Endothelial cell of umbilical vein (primary cell): Measurements from ENCODE around the gene CD34. TPM values are rescaled to one million over a fixed set of nuclear protein-coding genes. Genes with fewer than 3 reads are reported as not detected.
A peak's percentile ranks its signal among the peaks of the same experiment; 100 is the strongest.

ENCODE experiments used
- BruUV-seq: library from RNA; stranded (reverse); fragments of 400-500 nt; replicated peaks from 2 replicates; lab custom pipeline; 2021; lab: Mats Ljungman, UMichigan
- CTCF ChIA-PET: fragments of 300-600, 350-600 bp; sonication (Branson Sonifier 250); formaldehyde crosslinking; loops from one replicate; lab custom pipeline; 2021; ENCODE audit warnings: antibody characterized with exemption, inconsistent platforms; lab: Charles Lee
- POLR2A ChIA-PET: fragments of 300-600, 350-600 bp; sonication (Branson Sonifier 250); formaldehyde crosslinking; loops from one replicate; lab custom pipeline; 2021; ENCODE audit warnings: antibody characterized with exemption, inconsistent platforms; lab: Charles Lee
- DNase-seq: peaks from one replicate; pipeline ENCODE4 v3.0.0-alpha.2; 2011; ENCODE audit warnings: low read depth, low spot score
- FAIRE-seq: peaks from 2 replicates; lab custom pipeline; 2011; peaks lifted over from hg19 to GRCh38; lab: Jason Lieb, UNC
- H2AFZ ChIP-seq: 2 replicates; pipeline ENCODE4 v1.6.0; 2012; ENCODE audit warnings: low read depth, low read length, control low read depth, inconsistent platforms
- H3K27ac ChIP-seq: 2 replicates; pipeline ENCODE4 v1.5.1; 2011; ENCODE audit warnings: low read depth, mild to moderate bottlenecking, control low read depth, low read length, moderate library complexity; ENCODE audit not compliant: insufficient read depth
- H3K27me3 ChIP-seq, 2 experiments: 2 replicates each; pipeline versions ENCODE4 v1.6.0 to v1.6.1; 2011; ENCODE audit warnings: low read length in 2 of 2, mixed read lengths in 1 of 2; ENCODE audit not compliant: control insufficient read depth in 2 of 2, insufficient read depth in 2 of 2
- H3K36me3 ChIP-seq, 2 experiments: 2 replicates in 1 of 2; 3 replicates in 1 of 2; pipeline ENCODE4 v1.5.1; 2011; ENCODE audit warnings: low read length in 2 of 2, mild to moderate bottlenecking in 1 of 2, moderate library complexity in 1 of 2; ENCODE audit not compliant: control insufficient read depth in 2 of 2, insufficient read depth in 2 of 2; ENCODE audit errors: extremely low read depth in 1 of 2
- H3K4me1 ChIP-seq: 3 replicates; pipeline ENCODE4 v1.5.1; 2011; ENCODE audit warnings: mild to moderate bottlenecking, low read length; ENCODE audit not compliant: control insufficient read depth, insufficient read depth; ENCODE audit errors: extremely low read depth
- H3K4me2 ChIP-seq: 2 replicates; pipeline ENCODE4 v1.6.1; 2011; ENCODE audit warnings: low read length, control low read depth, mixed read lengths; ENCODE audit not compliant: insufficient read depth
- H3K4me3 ChIP-seq, 3 experiments: fragments of 200-600 bp in 1 of 3; sonication (generic), shearing (Covaris generic) in 1 of 3; replicated peaks in 1 of 3; 2 replicates each; pipeline ENCODE4 v1.5.1; 2011 to 2016; ENCODE audit warnings: control low read depth in 3 of 3, low read length in 3 of 3, mild to moderate bottlenecking in 2 of 3, inconsistent platforms in 1 of 3, low read depth in 1 of 3, moderate library complexity in 1 of 3; ENCODE audit not compliant: insufficient read depth in 1 of 3
- H3K79me2 ChIP-seq: 2 replicates; pipeline ENCODE4 v1.6.0; 2012; ENCODE audit warnings: low read length, inconsistent platforms; ENCODE audit not compliant: control insufficient read depth, insufficient read depth
- H3K9ac ChIP-seq: replicated peaks from 2 replicates; pipeline ENCODE3; 2011; ENCODE audit warnings: low read length, control low read depth; ENCODE audit not compliant: insufficient read depth; ENCODE audit errors: extremely low read depth
- H3K9me1 ChIP-seq: replicated peaks from 3 replicates; pipeline ENCODE4 v1.6.0; 2011; ENCODE audit warnings: mild to moderate bottlenecking, low read length; ENCODE audit not compliant: control insufficient read depth, insufficient read depth; ENCODE audit errors: extremely low read depth
- H3K9me3 ChIP-seq: replicated peaks from 2 replicates; pipeline ENCODE4 v1.5.1; 2012; ENCODE audit warnings: low read length, inconsistent platforms; ENCODE audit not compliant: control insufficient read depth, insufficient read depth
- H4K20me1 ChIP-seq: replicated peaks from 2 replicates; pipeline ENCODE3; 2011; ENCODE audit warnings: mild to moderate bottlenecking, low read length; ENCODE audit not compliant: control insufficient read depth, insufficient read depth; ENCODE audit errors: extremely low read depth
- EZH2 ChIP-seq: IDR thresholded peaks from 2 replicates; pipeline ENCODE4 v1.6.1; 2012; ENCODE audit warnings: borderline replicate concordance, low read depth, mild to moderate bottlenecking, moderate library complexity, low read length, inconsistent platforms; ENCODE audit not compliant: severe bottlenecking
- FOS ChIP-seq: IDR thresholded peaks from 2 replicates; pipeline ENCODE4 v1.6.1; 2011; ENCODE audit warnings: mild to moderate bottlenecking, low read length, moderate library complexity, borderline replicate concordance; ENCODE audit not compliant: insufficient read depth
- GATA2 ChIP-seq: IDR thresholded peaks from 2 replicates; pipeline ENCODE4 v1.7.0; 2011; ENCODE audit warnings: low read depth, mild to moderate bottlenecking, moderate library complexity, mixed read lengths, low read length; ENCODE audit not compliant: insufficient read length, insufficient read depth
- JUN ChIP-seq: IDR thresholded peaks from 2 replicates; pipeline ENCODE4 v1.6.1; 2011; ENCODE audit warnings: borderline replicate concordance, low read depth; ENCODE audit not compliant: insufficient read length, insufficient read depth
- MYC ChIP-seq: IDR thresholded peaks from one replicate; pipeline ENCODE4 v1.6.1; 2011; ENCODE audit warnings: mild to moderate bottlenecking, low read depth, low read length
- POLR2A ChIP-seq: IDR thresholded peaks from 2 replicates; pipeline ENCODE4 v1.6.1; 2012; ENCODE audit warnings: low read depth, mild to moderate bottlenecking, control low read depth, low read length
- POLR2AphosphoS5 ChIP-seq: IDR thresholded peaks from 2 replicates; pipeline ENCODE4 v1.6.1; 2012; ENCODE audit warnings: low read depth, mild to moderate bottlenecking, control low read depth, low read length, moderate library complexity; ENCODE audit not compliant: insufficient read depth
- dilution Hi-C: fragments of 300-500 bp; cut with MboI; formaldehyde crosslinking; loops from one replicate; pipeline ENCODE4 v1.15.0; 2019; ENCODE audit warnings: low sequenced_read_pairs; ENCODE audit not compliant: extremely low pct_ligation_motif_present
- intact Hi-C: fragments of 100-400 bp; cut with micrococcal nuclease; formaldehyde crosslinking; loops from one replicate; pipeline ENCODE4 v1.10.0; 2022
- polyA plus RNA-seq, 4 experiments: library from polyadenylated mRNA; depleted of rRNA in 3 of 4; stranded (reverse) in 3 of 4; unstranded in 1 of 4; fragments of >200 nt; gene quantifications; 2 replicates each; pipeline versions ENCODE4 v1.2.1 to v1.2.3, GENCODE V29; 2011 to 2012; ENCODE audit warnings: missing spikeins in 1 of 4
- total RNA-seq: library from RNA; stranded (reverse); gene quantifications from 2 replicates; pipeline ENCODE4 v1.2.3, GENCODE V29; 2021
- TF ChIP-seq, protein P1 (sequence below): IDR thresholded peaks from 2 replicates; pipeline ENCODE4 v1.6.1; 2011; ENCODE audit not compliant: insufficient read depth, insufficient read length
- TF ChIP-seq, protein P2 (sequence below), 2 donors: IDR thresholded peaks; 1 replicate in 1 of 2; 2 replicates in 1 of 2; pipeline ENCODE4 v1.5.1; 2011; ENCODE audit warnings: low read length in 2 of 2, mild to moderate bottlenecking in 2 of 2, moderate library complexity in 2 of 2, control low read depth in 1 of 2, inconsistent platforms in 1 of 2, low read depth in 1 of 2; ENCODE audit not compliant: insufficient read depth in 1 of 2; ENCODE audit errors: extremely low read depth in 1 of 2

CD34 gene
- total and polyA plus RNA-seq, 2 donors (not counting 3 experiments of a cell fraction or from before 2014, with no cell fraction given), result 102 to 174 TPM

DNA sequence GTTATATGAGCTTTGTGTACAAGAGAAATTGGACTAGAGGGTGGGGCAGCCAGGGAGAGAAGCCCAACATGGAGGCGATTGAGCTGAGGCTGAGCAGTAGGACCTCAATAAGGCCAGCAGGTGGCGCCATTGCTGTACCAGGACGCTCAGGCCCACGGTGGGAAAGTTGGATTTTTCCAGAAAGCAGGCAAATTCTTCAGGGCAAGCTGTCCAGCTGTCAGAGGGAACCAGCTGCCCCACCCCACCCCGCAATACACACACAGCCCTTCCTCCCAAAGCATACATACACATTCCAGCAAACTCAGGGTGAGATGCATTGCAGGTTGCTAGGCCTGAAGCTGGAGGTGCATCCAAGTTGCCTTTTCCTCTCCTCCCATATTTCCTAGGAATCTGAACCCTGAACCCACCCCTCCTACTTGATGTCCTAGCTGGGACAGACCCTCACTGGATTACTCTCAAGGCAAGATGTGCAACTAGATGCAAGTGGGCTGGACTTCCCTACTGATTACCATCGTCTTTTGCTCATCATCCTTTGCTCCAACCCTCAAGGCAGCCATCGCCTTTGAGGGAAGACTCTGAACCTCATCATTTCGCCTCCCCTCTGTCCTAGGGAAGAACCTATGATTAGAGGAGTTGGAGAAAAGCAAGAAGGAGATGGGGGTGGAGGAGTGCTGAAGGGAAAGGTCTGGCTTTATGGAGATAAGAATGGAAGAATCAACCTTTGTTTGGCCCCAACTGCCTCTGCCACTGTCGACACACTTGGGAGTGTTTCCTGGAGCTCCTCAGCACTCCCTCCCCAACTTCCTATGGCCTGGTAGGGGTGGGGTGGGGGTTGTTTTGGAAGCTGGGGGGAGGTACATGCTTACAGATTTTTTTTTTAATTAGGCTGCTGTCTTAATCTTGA is 25.5 kb downstream of the CD34 start:
- DNase-seq (peak; percentile 94), FAIRE-seq (peak; percentile 90)
- H4K20me1 ChIP-seq, result no peaks in the 10 kb centered on the region
- H3K4me3 ChIP-seq, result no peak overlapping the region
- peaks cover 0 to 4% of the 10 kb centered on the region in 2 experiments for H3K36me3 ChIP-seq
- H3K79me2 ChIP-seq, result no peaks in the 10 kb centered on the region
- ChIA-PET POLR2A (interaction anchor here (0.7 to 2.9 kb wide), 4 partner anchors 11 to 78 kb away, joined by 3 to 20 read pairs (median 4); no protein-coding TSS in a partner anchor), CTCF (interaction anchor here (0.7 to 7.9 kb wide), 54 partner anchors 12 to 359 kb away, joined by 3 to 321 read pairs (median 6); partner anchors contain the start of genes CD34 and PLXNA2)
- H3K9ac ChIP-seq, result no peak overlapping the region
- H3K9me3 ChIP-seq, result no peaks in the 10 kb centered on the region
- no peak overlapping the region for H3K4me2 ChIP-seq
- peak overlapping the region; percentile 84 for H2AFZ ChIP-seq
- no peaks in the 10 kb centered on the region for H3K27me3 ChIP-seq
- intact Hi-C loops (loop anchor here (1.0 to 5.0 kb wide), 10 partner anchors 12 to 359 kb away; partner anchors contain the start of gene PLXNA2), dilution Hi-C loops (no loop called here)
- H3K27ac ChIP-seq, result peak overlapping the region; percentile 53
- no peaks in the 10 kb centered on the region for H3K9me1 ChIP-seq
- no TSS peak for BruUV-seq
- peaks cover 44% of the 10 kb centered on the region for H3K4me1 ChIP-seq
- TF ChIP-seq, protein P1, sequence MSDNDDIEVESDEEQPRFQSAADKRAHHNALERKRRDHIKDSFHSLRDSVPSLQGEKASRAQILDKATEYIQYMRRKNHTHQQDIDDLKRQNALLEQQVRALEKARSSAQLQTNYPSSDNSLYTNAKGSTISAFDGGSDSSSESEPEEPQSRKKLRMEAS, result peak; percentile 19
- TF ChIP-seq FOS, result no peak
- TF ChIP-seq, protein P2, sequence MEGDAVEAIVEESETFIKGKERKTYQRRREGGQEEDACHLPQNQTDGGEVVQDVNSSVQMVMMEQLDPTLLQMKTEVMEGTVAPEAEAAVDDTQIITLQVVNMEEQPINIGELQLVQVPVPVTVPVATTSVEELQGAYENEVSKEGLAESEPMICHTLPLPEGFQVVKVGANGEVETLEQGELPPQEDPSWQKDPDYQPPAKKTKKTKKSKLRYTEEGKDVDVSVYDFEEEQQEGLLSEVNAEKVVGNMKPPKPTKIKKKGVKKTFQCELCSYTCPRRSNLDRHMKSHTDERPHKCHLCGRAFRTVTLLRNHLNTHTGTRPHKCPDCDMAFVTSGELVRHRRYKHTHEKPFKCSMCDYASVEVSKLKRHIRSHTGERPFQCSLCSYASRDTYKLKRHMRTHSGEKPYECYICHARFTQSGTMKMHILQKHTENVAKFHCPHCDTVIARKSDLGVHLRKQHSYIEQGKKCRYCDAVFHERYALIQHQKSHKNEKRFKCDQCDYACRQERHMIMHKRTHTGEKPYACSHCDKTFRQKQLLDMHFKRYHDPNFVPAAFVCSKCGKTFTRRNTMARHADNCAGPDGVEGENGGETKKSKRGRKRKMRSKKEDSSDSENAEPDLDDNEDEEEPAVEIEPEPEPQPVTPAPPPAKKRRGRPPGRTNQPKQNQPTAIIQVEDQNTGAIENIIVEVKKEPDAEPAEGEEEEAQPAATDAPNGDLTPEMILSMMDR (IDR thresholded peaks at IDR 0.05; ENCODE audit: extremely low read depth in 1 of 2, insufficient read depth in 1 of 2, low read depth in 1 of 2, low read length in 2 of 2), result peak; percentile 93
- no peak for TF ChIP-seq EZH2
- no peak for TF ChIP-seq POLR2A
- TF ChIP-seq POLR2AphosphoS5, result peak; percentile 62
- TF ChIP-seq JUN, result no peak
- no peak for TF ChIP-seq MYC
- no peak for TF ChIP-seq GATA2
